NCI-H526 treated with DMSO at 0.1 percent for 48 hours (cell line): Measurements from ENCODE around the gene IL3.

Source experiments
- DNase-seq: peaks from one replicate; lab custom pipeline; 2025; lab: John Stamatoyannopoulos, UW

IL3 gene

GRCh38 chr5:132026516-132027008, 33.9 kb upstream of the IL3 start:
- DNase-seq = no peak

GRCh38 chr5:132027027-132027426, 33.4 kb upstream of the IL3 start:
- no peak for DNase-seq

GRCh38 chr5:132029609-132030330, 30.7 kb upstream of the IL3 start:
- no peak for DNase-seq

- no peak for DNase-seq
Measured at GRCh38 chr5:132030610-132031009, 29.8 kb upstream of the IL3 start.

- no peak for DNase-seq
Measured at GRCh38 chr5:132032196-132032595, 28.3 kb upstream of the IL3 start.

- no peak for DNase-seq
Measured at GRCh38 chr5:132033122-132033521, 27.3 kb upstream of the IL3 start.

GRCh38 chr5:132037353-132037752, 23.1 kb upstream of the IL3 start:
- DNase-seq = no peak

- no peak for DNase-seq
Measured at GRCh38 chr5:132044207-132044606, 16.2 kb upstream of the IL3 start.

- peak; percentile 24 for DNase-seq
Measured at GRCh38 chr5:132046880-132047299, 13.6 kb upstream of the IL3 start.

- DNase-seq = no peak
Measured at GRCh38 chr5:132049093-132049492, 11.4 kb upstream of the IL3 start.

GRCh38 chr5:132049559-132049958, 10.9 kb upstream of the IL3 start:
- no peak for DNase-seq

GRCh38 chr5:132050136-132050535, 10.3 kb upstream of the IL3 start:
- DNase-seq = no peak

- no peak for DNase-seq
Measured at GRCh38 chr5:132050661-132051552, 9.5 kb upstream of the IL3 start.

GRCh38 chr5:132052520-132052919, 7.9 kb upstream of the IL3 start:
- no peak for DNase-seq

GRCh38 chr5:132053483-132053882, 7.0 kb upstream of the IL3 start:
- no peak for DNase-seq

- no peak for DNase-seq
Measured at GRCh38 chr5:132054031-132054696, 6.3 kb upstream of the IL3 start.

GRCh38 chr5:132054697-132055440, 5.6 kb upstream of the IL3 start:
- no peak for DNase-seq

GRCh38 chr5:132055441-132055807, 5.0 kb upstream of the IL3 start:
- no peak for DNase-seq

GRCh38 chr5:132055808-132056609, 4.4 kb upstream of the IL3 start:
- no peak for DNase-seq

- DNase-seq = no peak
Measured at GRCh38 chr5:132056610-132057497, 3.6 kb upstream of the IL3 start.
